Activated naive CD8-positive, alpha-beta T cell treated with anti-CD3 and anti-CD28 coated beads, Interleukin-2, amount 10 ng/mL, durations not matched to agents 7 days and 5 days (primary cell): ENCODE measurements around the gene IL20. TPM values are rescaled to one million over a fixed set of nuclear protein-coding genes. Genes with fewer than 3 reads are reported as not detected.
"Not testable (repeated sequence)": the region's sequence is repeated elsewhere in the genome, so short reads cannot be mapped to it uniquely, and the experiment has no call there.

Experiments used
- ATAC-seq: fragments of 150-1000 bp; cut with Tn5 transposase; one replicate; pipeline ENCODE4 v1.10.0; 2021; ENCODE audit warnings: low read depth, moderate library complexity
- POLR2A ChIA-PET: fragments of 350-600 bp; sonication (Branson Sonifier 250); formaldehyde crosslinking; loops from one replicate; lab custom pipeline; 2021; ENCODE audit warnings: antibody characterized with exemption; lab: Charles Lee
- DNase-seq: peaks from one replicate; pipeline ENCODE4 v3.0.0; 2021
- H3K27ac Mint-ChIP-seq: one replicate; pipeline ENCODE4 v1.8.0; 2022; ENCODE audit warnings: mild to moderate bottlenecking, mixed read lengths
- H3K27me3 Mint-ChIP-seq: one replicate; pipeline ENCODE4 v1.8.0; 2022; ENCODE audit warnings: mild to moderate bottlenecking, moderate library complexity, mixed read lengths
- H3K36me3 Mint-ChIP-seq: one replicate; pipeline ENCODE4 v1.8.0; 2021; ENCODE audit warnings: mild to moderate bottlenecking, mixed read lengths
- H3K4me1 Mint-ChIP-seq: one replicate; pipeline ENCODE4 v1.8.0; 2021; ENCODE audit warnings: mixed read lengths
- H3K4me3 Mint-ChIP-seq: one replicate; pipeline ENCODE4 v1.8.0; 2022; ENCODE audit warnings: mild to moderate bottlenecking, moderate library complexity, mixed read lengths
- H3K9me3 Mint-ChIP-seq: one replicate; pipeline ENCODE4 v1.8.0; 2021; ENCODE audit warnings: mixed read lengths
- total RNA-seq, 2 experiments: library from RNA; stranded (reverse); gene quantifications; one replicate each; pipeline ENCODE4 v1.2.3, GENCODE V29; 2021

IL20 gene
- total RNA-seq, 2 experiments from 2014 or later: not detected

GRCh38 chr1:206850401-206850800 lies 15.0 kb upstream of the IL20 start:
- Mint-ChIP-seq H3K27me3 (peaks cover 31% of the 10 kb centered on the region), H3K4me1 (no peaks in the 10 kb centered on the region), H3K4me3 (no peak overlapping the region), H3K27ac (no peak overlapping the region), H3K9me3 (peaks cover 7% of the 10 kb centered on the region), H3K36me3 (peaks cover 4% of the 10 kb centered on the region)
- POLR2A ChIA-PET: no interaction called here
- ATAC-seq (no peak), DNase-seq (no peak)

GRCh38 chr1:206851341-206852010 lies 13.9 kb upstream of the IL20 start:
- Mint-ChIP-seq H3K27me3 (peaks cover 31% of the 10 kb centered on the region), H3K9me3 (peaks cover 7% of the 10 kb centered on the region)
- POLR2A ChIA-PET: no interaction called here

DNA sequence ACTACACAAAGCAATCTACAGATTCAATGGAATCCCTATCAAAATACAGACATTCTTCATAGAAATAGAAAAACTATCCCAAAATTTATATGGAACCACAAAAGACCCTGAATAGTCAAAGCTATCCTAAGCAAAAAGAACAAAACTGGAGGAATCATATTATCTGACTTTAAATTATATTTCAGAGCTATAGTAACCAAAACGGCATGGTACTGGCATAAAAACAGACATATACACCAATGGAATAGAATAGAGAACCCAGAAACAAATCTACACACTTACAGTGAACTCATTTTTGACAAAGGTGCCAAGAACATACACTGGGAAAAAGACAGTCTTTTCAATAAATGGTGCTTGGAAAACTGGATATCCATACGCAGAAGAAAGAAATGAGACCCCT lies 12.8 kb upstream of the IL20 start:
- peaks cover 31% of the 10 kb centered on the region for H3K27me3 Mint-ChIP-seq
- DNase-seq, H3K4me1 Mint-ChIP-seq, H3K4me3 Mint-ChIP-seq, H3K36me3 Mint-ChIP-seq, H3K9me3 Mint-ChIP-seq, H3K27ac Mint-ChIP-seq, ATAC-seq, POLR2A ChIA-PET: not testable (repeated sequence)

More at GRCh38 chr1:206851341-206852010, 13.9 kb upstream of the IL20 start:
- ATAC-seq: no peak
- H3K4me3 Mint-ChIP-seq: no peak overlapping the region
- H3K36me3 Mint-ChIP-seq: peaks cover 4% of the 10 kb centered on the region
- DNase-seq: no peak
- H3K27ac Mint-ChIP-seq: no peak overlapping the region
- H3K4me1 Mint-ChIP-seq: peaks cover 2% of the 10 kb centered on the region

DNA sequence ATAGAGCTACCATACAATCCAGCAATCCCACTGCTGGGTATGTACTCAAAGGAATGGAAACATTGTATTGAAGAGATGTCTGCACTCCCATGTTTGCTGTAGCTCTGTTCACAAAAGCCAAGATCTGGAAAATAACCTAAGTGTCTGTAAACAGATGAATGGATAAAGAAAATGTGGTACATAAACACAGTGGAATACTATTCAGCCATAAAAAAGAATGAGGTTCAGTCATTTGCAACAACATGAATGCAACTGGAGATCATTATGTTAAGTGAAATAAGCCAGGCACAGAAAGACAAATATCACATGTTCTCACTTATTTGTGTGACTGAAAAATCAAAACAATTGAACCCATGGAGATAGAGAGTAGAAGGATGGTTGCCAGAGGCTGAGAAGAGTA lies 11.7 kb upstream of the IL20 start:
- DNase-seq, H3K4me3 Mint-ChIP-seq, H3K9me3 Mint-ChIP-seq, H3K36me3 Mint-ChIP-seq, H3K4me1 Mint-ChIP-seq, ATAC-seq, POLR2A ChIA-PET, H3K27ac Mint-ChIP-seq: not testable (repeated sequence)
- H3K27me3 Mint-ChIP-seq: peaks cover 31% of the 10 kb centered on the region

GRCh38 chr1:206854401-206855129 lies 10.9 kb upstream of the IL20 start:
- H3K27me3 Mint-ChIP-seq: peaks cover 30% of the 10 kb centered on the region
- DNase-seq: no peak
- POLR2A ChIA-PET: no interaction called here
- no peak overlapping the region for H3K27ac Mint-ChIP-seq
- H3K4me3 Mint-ChIP-seq: no peak overlapping the region
- peaks cover 4% of the 10 kb centered on the region for H3K36me3 Mint-ChIP-seq
- no peak for ATAC-seq
- peaks cover 7% of the 10 kb centered on the region for H3K9me3 Mint-ChIP-seq
- peaks cover 9% of the 10 kb centered on the region for H3K4me1 Mint-ChIP-seq

- Mint-ChIP-seq H3K4me3 (no peak overlapping the region), H3K36me3 (peaks cover 2% of the 10 kb centered on the region), H3K4me1 (peaks cover 13% of the 10 kb centered on the region), H3K9me3 (peaks cover 7% of the 10 kb centered on the region), H3K27ac (no peak overlapping the region), H3K27me3 (peaks cover 18% of the 10 kb centered on the region)
- DNase-seq (no peak), ATAC-seq (no peak)
- POLR2A ChIA-PET: no interaction called here
Observed at GRCh38 chr1:206855859-206856258, 9.6 kb upstream of the IL20 start.

DNA sequence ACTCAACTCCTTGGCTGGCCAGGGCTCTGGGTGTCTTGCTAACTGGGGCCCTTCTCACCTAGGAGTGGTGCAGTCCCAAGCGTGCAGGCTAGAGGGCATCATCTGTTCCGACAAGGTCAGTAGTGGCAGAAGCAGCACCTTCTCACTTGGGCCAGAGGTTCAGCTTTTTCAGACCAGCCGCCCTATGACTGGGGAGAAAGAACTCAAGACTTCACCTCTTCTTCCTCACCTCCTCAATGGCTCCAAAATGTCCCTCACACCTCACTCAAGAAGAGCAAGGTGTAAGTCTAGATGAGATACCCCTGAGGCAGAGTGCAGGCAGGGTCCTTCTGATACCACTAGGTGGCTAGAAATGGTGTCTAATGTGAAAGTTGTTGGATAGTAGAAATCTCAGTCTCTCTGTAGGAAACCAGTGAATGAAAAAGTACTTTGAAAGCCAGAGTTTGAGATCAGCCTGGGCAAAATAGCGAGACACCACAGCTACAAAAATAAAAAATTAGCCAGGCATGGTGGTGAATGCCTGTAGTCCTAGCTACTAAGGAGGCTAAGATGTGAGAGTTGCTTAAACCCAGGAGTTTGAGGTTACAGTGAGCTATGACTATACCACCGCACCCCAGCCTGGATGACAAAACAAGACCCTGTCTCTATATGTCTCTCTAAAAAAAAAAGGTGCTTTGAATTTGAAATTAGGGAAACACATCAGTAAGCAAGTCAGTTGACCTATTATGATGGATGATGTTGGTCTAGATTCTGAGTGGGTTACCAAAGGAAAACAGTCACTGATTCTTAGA lies 8.6 kb upstream of the IL20 start:
- H3K27ac Mint-ChIP-seq: no peak overlapping the region
- DNase-seq: no peak

DNA sequence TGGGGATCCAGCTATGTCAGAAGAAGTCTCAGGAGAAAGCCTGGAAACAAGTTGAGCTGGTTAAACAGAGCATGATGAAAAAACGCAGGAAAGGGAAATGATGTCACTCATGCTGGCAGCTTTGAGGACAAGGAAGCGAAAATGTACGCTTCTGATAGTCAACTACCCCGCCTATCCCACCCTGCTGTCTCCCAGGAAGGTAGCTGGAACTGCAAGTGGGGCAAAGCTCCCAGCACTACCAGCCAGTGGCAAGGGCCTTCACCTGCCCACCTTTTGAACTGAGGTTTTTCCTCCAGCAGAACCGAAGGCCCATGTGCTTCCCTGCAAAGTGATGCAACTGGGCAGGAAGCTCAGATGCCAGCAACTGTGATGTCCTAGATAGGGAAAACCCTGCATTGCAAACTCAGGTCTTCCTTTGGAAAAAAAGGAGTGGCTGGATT lies 6.3 kb upstream of the IL20 start:
- H3K4me3 Mint-ChIP-seq: no peak overlapping the region
- H3K27ac Mint-ChIP-seq: peak overlapping the region; percentile 52
- H3K27me3 Mint-ChIP-seq: peaks cover 17% of the 10 kb centered on the region

More for the DNA sequence above, 8.6 kb upstream of the IL20 start:
- H3K4me1 Mint-ChIP-seq: peaks cover 13% of the 10 kb centered on the region
- H3K9me3 Mint-ChIP-seq: peaks cover 7% of the 10 kb centered on the region
- H3K36me3 Mint-ChIP-seq: no peaks in the 10 kb centered on the region
- ATAC-seq: no peak
- POLR2A ChIA-PET: interaction anchor here (0.6 kb wide), 1 partner anchor 13 kb away, joined by 3 read pairs; no protein-coding TSS in a partner anchor
- H3K4me3 Mint-ChIP-seq: no peak overlapping the region
- peaks cover 15% of the 10 kb centered on the region for H3K27me3 Mint-ChIP-seq

GRCh38 chr1:206860165-206860564 lies 5.3 kb upstream of the IL20 start:
- POLR2A ChIA-PET: no interaction called here
- H3K27ac Mint-ChIP-seq: no peak overlapping the region
- DNase-seq: no peak
- no peaks in the 10 kb centered on the region for H3K36me3 Mint-ChIP-seq
- no peak overlapping the region for H3K4me3 Mint-ChIP-seq
- ATAC-seq: no peak
- peaks cover 21% of the 10 kb centered on the region for H3K27me3 Mint-ChIP-seq
- peaks cover 13% of the 10 kb centered on the region for H3K4me1 Mint-ChIP-seq
- H3K9me3 Mint-ChIP-seq: peaks cover 2% of the 10 kb centered on the region

More for the DNA sequence above, 6.3 kb upstream of the IL20 start:
- ATAC-seq: no peak
- no peak for DNase-seq
- H3K36me3 Mint-ChIP-seq: no peaks in the 10 kb centered on the region
- POLR2A ChIA-PET: no interaction called here
- H3K4me1 Mint-ChIP-seq: peaks cover 13% of the 10 kb centered on the region
- H3K9me3 Mint-ChIP-seq: peaks cover 5% of the 10 kb centered on the region

- POLR2A ChIA-PET: no interaction called here
- Mint-ChIP-seq H3K27me3 (peaks cover 32% of the 10 kb centered on the region), H3K27ac (no peak overlapping the region), H3K36me3 (no peaks in the 10 kb centered on the region), H3K4me1 (peaks cover 7% of the 10 kb centered on the region), H3K4me3 (no peak overlapping the region), H3K9me3 (peaks cover 2% of the 10 kb centered on the region)
- ATAC-seq (no peak), DNase-seq (no peak)
Observed at GRCh38 chr1:206863266-206863665, 2.2 kb upstream of the IL20 start.

DNA sequence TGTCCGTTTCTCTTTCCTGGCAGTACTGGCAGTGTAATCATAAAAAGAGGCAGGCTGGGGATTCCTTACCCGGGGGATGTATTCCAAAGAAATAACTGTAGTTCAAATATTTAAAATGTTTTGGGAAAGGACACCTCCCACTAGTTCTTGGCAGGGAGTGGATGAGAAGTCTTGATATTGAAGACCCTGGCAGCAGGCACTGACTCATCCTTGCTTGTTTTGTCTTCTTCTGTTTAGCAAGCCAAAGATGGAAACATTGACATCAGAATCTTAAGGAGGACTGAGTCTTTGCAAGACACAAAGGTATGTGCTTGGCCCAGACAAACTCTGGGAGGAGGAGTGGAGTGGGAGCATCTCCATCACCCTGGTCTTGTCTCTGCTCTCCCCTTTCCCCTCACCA lies 639 bp downstream of the IL20 start:
- Mint-ChIP-seq H3K4me3 (no peak overlapping the region), H3K27ac (no peak overlapping the region), H3K9me3 (no peaks in the 10 kb centered on the region), H3K27me3 (peaks cover 39% of the 10 kb centered on the region), H3K36me3 (no peaks in the 10 kb centered on the region), H3K4me1 (peaks cover 1% of the 10 kb centered on the region)
- POLR2A ChIA-PET: no interaction called here
- DNase-seq (no peak), ATAC-seq (no peak)

DNA sequence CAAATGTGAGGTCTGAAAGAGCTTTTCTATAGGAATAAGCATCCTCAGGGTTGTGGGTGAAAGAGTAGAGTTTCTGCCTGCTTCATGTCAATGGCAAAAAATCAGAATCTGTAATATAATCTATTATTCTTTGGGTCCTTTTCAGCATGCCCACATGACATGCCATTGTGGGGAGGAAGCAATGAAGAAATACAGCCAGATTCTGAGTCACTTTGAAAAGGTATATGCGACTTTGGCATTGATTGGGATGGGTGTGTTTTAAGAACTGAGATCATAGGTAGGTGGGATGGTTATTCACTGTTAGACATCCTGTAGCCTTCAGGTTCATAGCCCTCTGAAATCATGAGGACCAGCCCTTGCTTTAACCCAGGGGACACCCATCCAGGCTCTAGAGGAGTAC lies 1.8 kb downstream of the IL20 start:
- Mint-ChIP-seq H3K27me3 (peaks cover 30% of the 10 kb centered on the region), H3K9me3 (peaks cover 3% of the 10 kb centered on the region), H3K4me1 (peaks cover 3% of the 10 kb centered on the region), H3K4me3 (no peak overlapping the region), H3K36me3 (peaks cover 2% of the 10 kb centered on the region), H3K27ac (no peak overlapping the region)
- no peak for ATAC-seq
- POLR2A ChIA-PET: no interaction called here
- no peak for DNase-seq

DNA sequence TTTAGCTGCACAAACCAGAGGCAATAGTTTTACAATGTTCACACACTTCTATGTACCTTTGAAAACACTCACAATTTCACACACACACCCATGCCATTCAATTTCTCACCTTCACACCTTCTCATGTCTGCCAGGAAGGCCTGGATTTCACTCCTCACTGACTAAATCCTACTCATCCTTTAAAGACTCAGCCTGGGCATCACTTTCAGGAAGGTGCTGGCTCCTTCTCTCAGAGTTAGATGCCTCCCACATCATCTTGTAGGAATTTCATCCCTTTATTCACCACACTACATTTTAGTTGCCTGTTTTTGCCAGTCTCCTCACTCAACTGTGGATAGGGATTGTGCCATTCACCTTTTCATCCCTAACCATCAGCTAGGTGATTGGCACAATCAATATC lies 2.3 kb downstream of the IL20 start:
- POLR2A ChIA-PET: no interaction called here
- Mint-ChIP-seq H3K9me3 (peaks cover 5% of the 10 kb centered on the region), H3K4me1 (peaks cover 3% of the 10 kb centered on the region), H3K27me3 (peaks cover 27% of the 10 kb centered on the region), H3K27ac (no peak overlapping the region), H3K4me3 (no peak overlapping the region), H3K36me3 (peaks cover 2% of the 10 kb centered on the region)
- no peak for DNase-seq
- no peak for ATAC-seq
